Measurements from ENCODE around the gene SCARF1.

- TF ChIP-seq FOXM1 (IDR thresholded peaks at IDR 0.05; ENCODE audit: borderline replicate concordance) (no peak), BHLHE40 (IDR thresholded peaks at IDR 0.05; ENCODE audit: borderline replicate concordance) (no peak), HDGF (IDR thresholded peaks at IDR 0.05; ENCODE audit: borderline replicate concordance) (no peak), CTBP1 (IDR thresholded peaks at IDR 0.05; ENCODE audit: borderline replicate concordance) (no peak), ZNF384 (IDR thresholded peaks at IDR 0.05) (no peak), SP1 (IDR thresholded peaks at IDR 0.05) (no peak), ELF4 (IDR thresholded peaks at IDR 0.05) (no peak), FOXK2 (IDR thresholded peaks at IDR 0.05) (no peak)
Observed at GRCh38 chr17:1640329-1641064, 5.0 kb downstream of the SCARF1 start.

Data from HEK293T (cell line).